Ovary (tissue), 3 donors: Measurements from ENCODE around the gene ACBD4.

Experiments
- POLR2A ChIP-seq: fragments of 450-650 bp; IDR thresholded peaks from one replicate; pipeline ENCODE4 v1.6.1; 2017; ENCODE audit warnings: antibody characterized with exemption, mild to moderate bottlenecking, moderate library complexity
- TF ChIP-seq, protein P1 (sequence below), 3 donors: fragments of 450-650 bp in 2 of 3; fragments of 200-600 bp in 1 of 3; IDR thresholded peaks; one replicate each; pipeline versions ENCODE4 v1.5.1 to v1.8.0; 2016 to 2022; ENCODE audit warnings: antibody characterized with exemption in 3 of 3, mild to moderate bottlenecking in 1 of 3
- donor health status: DM: no; HTN: no; CAD: no.

DNA sequence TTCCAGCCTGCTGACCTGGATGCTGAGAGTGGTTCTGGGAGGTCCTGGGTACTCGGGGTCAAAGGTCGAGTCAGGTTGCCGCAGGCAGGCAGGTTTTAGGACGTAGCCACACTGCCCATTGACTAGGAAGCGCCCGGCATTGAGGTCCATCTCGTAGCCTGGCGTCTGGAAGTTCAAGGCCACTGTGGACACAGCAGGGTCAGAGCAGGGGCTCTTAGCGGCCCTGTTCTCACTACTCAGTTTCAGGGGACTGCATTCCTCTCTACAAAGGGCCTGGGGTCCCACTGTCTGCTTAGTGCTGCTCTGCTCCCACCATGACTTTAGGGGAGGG lies 22.1 kb upstream of the ACBD4 start:
- TF ChIP-seq, protein P1, sequence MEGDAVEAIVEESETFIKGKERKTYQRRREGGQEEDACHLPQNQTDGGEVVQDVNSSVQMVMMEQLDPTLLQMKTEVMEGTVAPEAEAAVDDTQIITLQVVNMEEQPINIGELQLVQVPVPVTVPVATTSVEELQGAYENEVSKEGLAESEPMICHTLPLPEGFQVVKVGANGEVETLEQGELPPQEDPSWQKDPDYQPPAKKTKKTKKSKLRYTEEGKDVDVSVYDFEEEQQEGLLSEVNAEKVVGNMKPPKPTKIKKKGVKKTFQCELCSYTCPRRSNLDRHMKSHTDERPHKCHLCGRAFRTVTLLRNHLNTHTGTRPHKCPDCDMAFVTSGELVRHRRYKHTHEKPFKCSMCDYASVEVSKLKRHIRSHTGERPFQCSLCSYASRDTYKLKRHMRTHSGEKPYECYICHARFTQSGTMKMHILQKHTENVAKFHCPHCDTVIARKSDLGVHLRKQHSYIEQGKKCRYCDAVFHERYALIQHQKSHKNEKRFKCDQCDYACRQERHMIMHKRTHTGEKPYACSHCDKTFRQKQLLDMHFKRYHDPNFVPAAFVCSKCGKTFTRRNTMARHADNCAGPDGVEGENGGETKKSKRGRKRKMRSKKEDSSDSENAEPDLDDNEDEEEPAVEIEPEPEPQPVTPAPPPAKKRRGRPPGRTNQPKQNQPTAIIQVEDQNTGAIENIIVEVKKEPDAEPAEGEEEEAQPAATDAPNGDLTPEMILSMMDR (IDR thresholded peaks at IDR 0.05), result no peak
- TF ChIP-seq POLR2A, result no peak
